ENCODE results near the gene CLCN6. TPM values are rescaled to one million over a fixed set of nuclear protein-coding genes. Genes with fewer than 3 reads are reported as not detected.

CLCN6 gene
- total and polyA plus RNA-seq, 7 experiments from 2014 or later, result 3.4 to 23.0 (median 17.4) TPM

DNA sequence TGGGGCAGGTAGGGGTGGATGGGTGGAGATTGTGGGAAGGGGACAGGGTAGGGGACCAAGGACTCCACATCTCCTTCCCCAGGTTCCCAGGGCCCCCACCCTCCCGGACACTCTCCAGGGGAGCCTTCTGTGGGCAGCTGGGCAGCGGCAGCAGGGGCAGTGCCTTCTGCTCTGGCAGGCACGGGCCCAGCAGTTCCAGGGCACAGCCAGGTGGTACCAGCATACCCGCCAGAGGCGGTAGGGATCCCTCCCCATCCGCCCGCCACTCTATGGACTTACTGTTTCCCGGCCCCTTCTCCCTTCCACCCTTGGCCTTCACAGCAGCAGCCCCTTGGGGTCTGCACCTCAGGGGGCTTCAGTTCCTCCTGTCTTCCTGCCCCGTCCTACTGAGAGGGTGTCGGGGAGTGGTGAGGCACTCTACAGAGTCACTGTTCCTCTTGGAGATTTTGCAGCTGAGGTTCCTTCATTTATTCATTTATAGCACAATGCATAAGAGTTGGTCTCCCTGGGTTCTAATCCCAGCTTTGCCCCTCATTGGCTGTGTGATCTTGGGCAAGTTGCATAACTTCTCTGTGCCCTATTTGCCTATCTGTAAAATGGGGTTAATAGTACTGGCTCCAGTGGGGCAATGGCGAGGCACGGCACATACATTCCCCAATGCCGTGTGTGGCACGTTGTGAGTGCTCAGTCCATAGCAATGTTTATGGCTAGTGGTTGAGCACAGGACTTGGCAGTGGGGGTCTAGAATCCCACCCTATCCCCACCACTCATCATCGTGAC is 27.0 kb upstream of the CLCN6 start:
- H3K27me3 ChIP-seq (ENCODE audit: control insufficient read depth in 2 of 2, insufficient read depth in 2 of 2, low read length in 2 of 2), result no peaks in the 10 kb centered on the region
- peaks cover 0 to 3% (median 0%) of the 10 kb centered on the region in 5 donors for H3K27me3 Mint-ChIP-seq
- H3K27ac Mint-ChIP-seq, result no peak overlapping the region

DNA sequence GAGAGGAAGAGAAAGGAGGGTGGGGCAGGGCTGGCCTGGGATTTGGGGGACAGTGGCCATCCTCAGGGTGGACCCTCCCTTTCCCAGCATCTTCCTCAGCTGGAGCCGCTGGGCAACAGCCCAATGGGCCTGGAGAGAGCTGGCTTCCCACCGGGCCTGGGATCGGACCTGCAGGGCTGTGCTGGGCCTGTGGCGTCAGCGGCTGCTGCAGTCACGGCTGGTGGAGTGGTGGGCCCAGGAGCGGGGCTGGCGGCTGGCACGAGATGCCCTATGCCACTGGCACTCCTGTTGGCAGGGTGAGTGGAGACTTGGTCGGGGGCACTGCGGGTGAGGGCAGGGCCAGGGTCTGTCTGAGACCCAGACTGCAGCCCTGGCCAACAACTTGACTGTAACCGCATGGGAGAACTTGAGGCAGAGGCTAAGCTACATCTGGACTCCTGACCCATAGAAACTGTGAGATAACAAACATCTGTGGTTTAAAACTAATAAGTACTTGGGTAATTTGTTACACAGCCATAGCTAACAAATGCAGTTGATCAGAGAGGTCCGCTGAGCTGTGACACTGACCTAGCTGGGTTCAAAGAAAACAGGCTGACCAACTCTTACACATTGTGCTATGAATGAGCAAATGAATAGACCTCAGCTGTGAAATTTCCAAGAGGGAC is 26.1 kb upstream of the CLCN6 start:
- no peak overlapping the region for H3K27ac Mint-ChIP-seq
- no peak for ATAC-seq
- POLR2A ChIA-PET, result no interaction called here

More for the DNA sequence above, 27.0 kb upstream of the CLCN6 start:
- ATAC-seq (no peak), DNase-seq (no peak)
- Mint-ChIP-seq H3K36me3 (no peaks in the 10 kb centered on the region), H3K4me1 (peaks cover 0 to 4% (median 0%) of the 10 kb centered on the region in 7 donors), H3K4me3 (no peak overlapping the region), H3K9me3 (no peaks in the 10 kb centered on the region)
- POLR2A ChIA-PET, result no interaction called here
- no peaks in the 10 kb centered on the region for H3K9me3 ChIP-seq (ENCODE audit: control insufficient read depth in 2 of 3, low read length in 3 of 3)
- no peaks in the 10 kb centered on the region for H3K36me3 ChIP-seq (ENCODE audit: control insufficient read depth in 2 of 3, insufficient read depth in 3 of 3, low read length in 3 of 3)
- intact Hi-C loops (cut with micrococcal nuclease), result no loop called here
- no peak overlapping the region for H3K27ac ChIP-seq (ENCODE audit: low read depth, low read length)
- no peak overlapping the region for H3K4me3 ChIP-seq (ENCODE audit: low read length)
- CTCF ChIA-PET, result no interaction called here
- H3K4me1 ChIP-seq (ENCODE audit: control insufficient read depth in 2 of 2, insufficient read depth in 2 of 2, low read length in 2 of 2), result no peaks in the 10 kb centered on the region

DNA sequence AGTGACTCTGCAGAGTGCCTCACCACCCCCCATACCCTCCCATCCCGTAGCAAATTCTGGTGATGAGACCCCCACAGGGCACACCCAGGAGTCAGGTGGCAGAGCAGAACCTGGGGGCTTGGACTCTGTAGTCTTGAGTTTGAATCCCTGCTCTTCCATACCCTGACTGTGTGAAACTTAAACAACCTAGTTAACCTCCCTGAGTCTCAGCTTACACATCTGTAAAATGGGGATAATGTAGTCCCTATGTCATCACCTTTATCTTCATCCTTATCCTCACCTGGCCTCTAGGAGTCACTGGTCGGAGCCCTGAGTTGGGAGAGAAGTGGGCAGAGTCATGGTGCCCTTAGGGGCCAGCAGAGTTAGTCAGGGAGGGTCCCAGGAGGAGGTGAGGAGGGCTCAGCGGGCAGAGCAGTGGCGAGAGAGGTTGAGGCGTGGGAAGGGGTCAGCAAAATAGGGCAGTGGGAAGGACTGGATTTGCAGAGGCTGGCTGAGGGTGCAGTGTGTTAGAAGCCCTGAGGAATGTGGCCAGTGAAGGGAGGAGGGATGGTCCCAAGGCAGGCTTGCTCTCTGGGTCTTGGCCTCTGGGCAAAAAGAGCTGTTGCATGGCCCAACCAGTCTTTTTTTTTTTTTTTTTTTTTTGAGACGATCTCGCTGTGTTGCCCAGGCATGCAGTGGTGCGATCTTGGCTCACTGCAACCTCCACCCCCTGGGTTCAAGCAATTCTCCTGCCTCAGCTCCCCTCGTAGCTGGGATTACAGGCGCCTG is 25.4 kb upstream of the CLCN6 start:
- ATAC-seq (no peak), DNase-seq (no peak)
- no peak overlapping the region for H3K4me3 ChIP-seq (ENCODE audit: low read length)
- H3K9me3 ChIP-seq (ENCODE audit: control insufficient read depth in 2 of 3, low read length in 3 of 3), result no peaks in the 10 kb centered on the region
- peaks cover 4 to 11% of the 10 kb centered on the region in 2 donors for H3K4me1 ChIP-seq (ENCODE audit: control insufficient read depth in 2 of 2, insufficient read depth in 2 of 2, low read length in 2 of 2)
- peaks cover 0 to 3% (median 0%) of the 10 kb centered on the region in 5 donors for H3K27me3 Mint-ChIP-seq
- H3K36me3 ChIP-seq (ENCODE audit: control insufficient read depth in 2 of 3, insufficient read depth in 3 of 3, low read length in 3 of 3), result no peaks in the 10 kb centered on the region
- POLR2A ChIA-PET, result interaction anchor here (0.8 kb wide), 1 partner anchor 128 kb away, joined by 3 read pairs; no protein-coding TSS in a partner anchor
- H3K9me3 Mint-ChIP-seq, result no peaks in the 10 kb centered on the region
- H3K36me3 Mint-ChIP-seq, result no peaks in the 10 kb centered on the region
- H3K27me3 ChIP-seq (ENCODE audit: control insufficient read depth in 2 of 2, insufficient read depth in 2 of 2, low read length in 2 of 2), result no peaks in the 10 kb centered on the region
- H3K4me1 Mint-ChIP-seq, result peaks cover 3 to 9% (median 4%) of the 10 kb centered on the region in 7 donors
- no peak overlapping the region for H3K27ac ChIP-seq (ENCODE audit: low read depth, low read length)
- intact Hi-C loops (cut with micrococcal nuclease), result no loop called here
- CTCF ChIA-PET, result interaction anchor here (0.8 kb wide), 1 partner anchor 11 kb away, joined by 4 read pairs; no protein-coding TSS in a partner anchor
- H3K4me3 Mint-ChIP-seq, result no peak overlapping the region
- peak overlapping the region in 1 of 9 donors; percentile 25 for H3K27ac Mint-ChIP-seq

More for the DNA sequence above, 26.1 kb upstream of the CLCN6 start:
- Mint-ChIP-seq H3K27me3 (peaks cover 0 to 3% (median 0%) of the 10 kb centered on the region in 5 donors), H3K4me1 (peaks cover 0 to 5% (median 0%) of the 10 kb centered on the region in 7 donors), H3K4me3 (no peak overlapping the region), H3K9me3 (no peaks in the 10 kb centered on the region), H3K36me3 (no peaks in the 10 kb centered on the region)
- no peak overlapping the region for H3K27ac ChIP-seq (ENCODE audit: low read depth, low read length)
- H3K4me1 ChIP-seq (ENCODE audit: control insufficient read depth in 2 of 2, insufficient read depth in 2 of 2, low read length in 2 of 2), result peaks cover 3 to 5% of the 10 kb centered on the region in 2 donors
- intact Hi-C loops (cut with micrococcal nuclease), result no loop called here
- no peak for DNase-seq
- H3K27me3 ChIP-seq (ENCODE audit: control insufficient read depth in 2 of 2, insufficient read depth in 2 of 2, low read length in 2 of 2), result no peaks in the 10 kb centered on the region
- no peaks in the 10 kb centered on the region for H3K9me3 ChIP-seq (ENCODE audit: control insufficient read depth in 2 of 3, low read length in 3 of 3)
- no peak overlapping the region for H3K4me3 ChIP-seq (ENCODE audit: low read length)
- H3K36me3 ChIP-seq (ENCODE audit: control insufficient read depth in 2 of 3, insufficient read depth in 3 of 3, low read length in 3 of 3), result no peaks in the 10 kb centered on the region
- CTCF ChIA-PET, result interaction anchor here (0.8 kb wide), 1 partner anchor 10 kb away, joined by 4 read pairs; no protein-coding TSS in a partner anchor

DNA sequence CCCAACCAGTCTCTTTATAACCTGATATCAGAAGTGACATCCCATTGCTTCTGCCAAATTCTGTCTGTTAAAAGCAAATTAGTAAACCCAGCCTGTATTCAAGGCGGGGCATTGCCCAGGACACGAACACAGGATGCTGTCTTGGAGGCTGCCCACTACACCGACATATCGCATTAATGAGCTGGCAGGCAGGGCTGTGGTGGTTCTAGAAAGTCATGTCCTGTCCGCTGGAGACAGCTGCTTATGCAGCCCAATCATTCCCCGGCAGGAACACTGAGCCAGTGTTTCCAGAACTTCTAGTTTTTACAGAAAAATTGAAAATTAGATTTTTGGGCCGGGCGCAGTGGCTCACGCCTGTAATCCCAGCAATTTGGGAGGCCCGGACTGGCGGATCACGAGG is 24.7 kb upstream of the CLCN6 start:
- Histone ChIP-seq H3K4me3 (ENCODE audit: low read length) (no peak overlapping the region), H3K4me1 (ENCODE audit: control insufficient read depth in 2 of 2, insufficient read depth in 2 of 2, low read length in 2 of 2) (peaks cover 4 to 11% of the 10 kb centered on the region in 2 donors), H3K36me3 (ENCODE audit: control insufficient read depth in 2 of 3, insufficient read depth in 3 of 3, low read length in 3 of 3) (no peaks in the 10 kb centered on the region), H3K27ac (ENCODE audit: low read depth, low read length) (no peak overlapping the region), H3K27me3 (ENCODE audit: control insufficient read depth in 2 of 2, insufficient read depth in 2 of 2, low read length in 2 of 2) (no peaks in the 10 kb centered on the region), H3K9me3 (ENCODE audit: control insufficient read depth in 2 of 3, low read length in 3 of 3) (no peaks in the 10 kb centered on the region)
- ATAC-seq (no peak), DNase-seq (no peak)
- Mint-ChIP-seq H3K36me3 (no peaks in the 10 kb centered on the region), H3K9me3 (no peaks in the 10 kb centered on the region), H3K27ac (no peak overlapping the region), H3K4me3 (no peak overlapping the region), H3K4me1 (peaks cover 4 to 9% (median 6%) of the 10 kb centered on the region in 7 donors), H3K27me3 (no peaks in the 10 kb centered on the region)
- intact Hi-C loops (cut with micrococcal nuclease), result no loop called here
- ChIA-PET CTCF (no interaction called here), POLR2A (interaction anchor here (0.8 kb wide), 1 partner anchor 127 kb away, joined by 3 read pairs; no protein-coding TSS in a partner anchor)

DNA sequence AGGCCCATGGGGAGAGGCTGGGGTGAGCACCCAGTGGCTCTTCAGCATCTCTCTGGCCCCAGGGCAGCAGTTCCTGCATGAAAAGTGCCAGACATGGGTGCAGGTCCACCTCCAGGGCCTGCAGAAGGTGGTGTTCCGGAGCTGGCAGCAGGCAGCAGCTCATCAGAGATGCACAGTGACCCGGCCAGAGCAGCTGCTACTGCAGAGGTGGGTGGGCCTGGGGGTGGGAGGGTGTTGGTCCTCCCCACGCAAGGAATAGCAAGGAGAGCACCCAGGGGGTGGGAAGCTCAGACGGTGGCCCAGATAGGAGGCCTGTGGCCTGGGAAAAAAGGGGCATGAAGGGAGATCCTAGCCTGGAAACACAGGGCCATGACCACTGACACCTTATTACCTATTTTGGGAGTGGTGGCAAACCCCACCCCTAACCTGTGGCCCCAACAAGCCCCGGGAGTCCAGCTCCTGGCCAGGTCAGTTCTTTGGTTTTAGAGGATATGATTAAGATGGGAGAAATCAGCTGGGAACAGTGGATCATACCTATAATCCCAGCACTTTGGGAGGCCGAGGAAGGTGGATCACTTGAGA is 23.8 kb upstream of the CLCN6 start:
- ChIA-PET POLR2A (no interaction called here), CTCF (no interaction called here)
- no peaks in the 10 kb centered on the region for H3K36me3 ChIP-seq (ENCODE audit: control insufficient read depth in 2 of 3, insufficient read depth in 3 of 3, low read length in 3 of 3)
- DNase-seq (no peak), ATAC-seq (no peak)
- Mint-ChIP-seq H3K27ac (no peak overlapping the region), H3K4me3 (no peak overlapping the region), H3K4me1 (peaks cover 4 to 9% (median 6%) of the 10 kb centered on the region in 7 donors), H3K9me3 (no peaks in the 10 kb centered on the region), H3K27me3 (no peaks in the 10 kb centered on the region), H3K36me3 (no peaks in the 10 kb centered on the region)
- no peaks in the 10 kb centered on the region for H3K9me3 ChIP-seq (ENCODE audit: control insufficient read depth in 2 of 3, low read length in 3 of 3)
- intact Hi-C loops (cut with micrococcal nuclease), result no loop called here
- H3K4me3 ChIP-seq (ENCODE audit: low read length), result no peak overlapping the region
- no peak overlapping the region for H3K27ac ChIP-seq (ENCODE audit: low read depth, low read length)
- H3K4me1 ChIP-seq (ENCODE audit: control insufficient read depth in 2 of 2, insufficient read depth in 2 of 2, low read length in 2 of 2), result peaks cover 4 to 11% of the 10 kb centered on the region in 2 donors
- H3K27me3 ChIP-seq (ENCODE audit: control insufficient read depth in 2 of 2, insufficient read depth in 2 of 2, low read length in 2 of 2), result no peaks in the 10 kb centered on the region

DNA sequence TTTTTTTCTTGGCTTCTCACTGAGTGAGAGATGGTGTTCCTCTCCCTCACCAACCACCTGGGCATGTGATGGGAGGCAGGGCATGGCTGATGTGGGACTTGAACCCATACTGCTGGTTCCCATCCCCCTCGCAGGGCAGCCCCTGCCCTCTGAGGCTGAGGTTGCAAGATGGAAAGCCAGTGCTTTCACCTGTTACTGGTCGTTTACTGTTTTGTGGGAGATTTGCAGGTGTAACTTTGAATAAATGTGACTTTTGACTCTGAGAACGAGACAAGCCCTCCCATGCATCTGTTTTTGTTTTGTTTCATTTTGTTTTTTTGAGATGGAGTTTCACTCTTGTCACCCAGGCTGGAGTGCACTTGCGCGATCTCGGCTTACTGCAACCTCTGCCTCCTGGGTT is 22.4 kb upstream of the CLCN6 start:
- H3K4me1 Mint-ChIP-seq, result peaks cover 4 to 9% (median 6%) of the 10 kb centered on the region in 7 donors
- ATAC-seq, result no peak
- DNase-seq, result no peak
- Histone ChIP-seq H3K4me3 (ENCODE audit: low read length) (no peak overlapping the region), H3K27me3 (ENCODE audit: control insufficient read depth in 2 of 2, insufficient read depth in 2 of 2, low read length in 2 of 2) (no peaks in the 10 kb centered on the region), H3K27ac (ENCODE audit: low read depth, low read length) (no peak overlapping the region), H3K9me3 (ENCODE audit: control insufficient read depth in 2 of 3, low read length in 3 of 3) (no peaks in the 10 kb centered on the region), H3K36me3 (ENCODE audit: control insufficient read depth in 2 of 3, insufficient read depth in 3 of 3, low read length in 3 of 3) (no peaks in the 10 kb centered on the region), H3K4me1 (ENCODE audit: control insufficient read depth in 2 of 2, insufficient read depth in 2 of 2, low read length in 2 of 2) (peaks cover 4 to 11% of the 10 kb centered on the region in 2 donors)
- no peak overlapping the region for H3K27ac Mint-ChIP-seq
- H3K36me3 Mint-ChIP-seq, result no peaks in the 10 kb centered on the region
- H3K27me3 Mint-ChIP-seq, result no peaks in the 10 kb centered on the region
- H3K9me3 Mint-ChIP-seq, result no peaks in the 10 kb centered on the region
- POLR2A ChIA-PET, result interaction anchor here (0.9 kb wide), 1 partner anchor 20 kb away, joined by 3 read pairs; no protein-coding TSS in a partner anchor
- intact Hi-C loops (cut with micrococcal nuclease), result no loop called here
- CTCF ChIA-PET, result interaction anchor here (0.7 kb wide), 1 partner anchor 14 kb away, joined by 3 read pairs; no protein-coding TSS in a partner anchor
- H3K4me3 Mint-ChIP-seq, result peak overlapping the region in 2 of 10 donors; percentile 48 to 68

All from naive thymus-derived CD4-positive, alpha-beta T cell (primary cell).